K562 (cell line): Measurements from ENCODE around the gene MBD4. TPM values are rescaled to one million over a fixed set of nuclear protein-coding genes. Genes with fewer than 3 reads are reported as not detected.

Experiments used
- AFF4 ChIP-seq: sonication (generic); formaldehyde crosslinking; IDR thresholded peaks from 2 replicates; pipeline ENCODE4 v1.8.0; 2023; ENCODE audit warnings: mild to moderate bottlenecking, missing genetic modification reagents
- KDM5B ChIP-seq: fragments of 200-600 bp; sonication (generic); IDR thresholded peaks from 2 replicates; pipeline ENCODE4 v1.6.1; 2012; ENCODE audit warnings: low read depth, mild to moderate bottlenecking, moderate library complexity, low read length, control low read depth, inconsistent platforms; ENCODE audit not compliant: insufficient replicate concordance
- MBD2 ChIP-seq: sonication (generic); IDR thresholded peaks from 2 replicates; pipeline ENCODE4 v1.6.1; 2016; ENCODE audit warnings: low read depth, borderline replicate concordance
- RFX1 ChIP-seq: fragments of 450-650 bp; IDR thresholded peaks from 2 replicates; pipeline ENCODE4 v1.6.1; 2016; ENCODE audit warnings: mild to moderate bottlenecking, moderate library complexity
- SNRNP70 ChIP-seq: fragments of 200-400 bp; formaldehyde crosslinking; optimal IDR thresholded peaks from 2 replicates; pipeline ENCODE3; 2017; ENCODE audit warnings: low read depth, low read length
- XRCC4 ChIP-seq: IDR thresholded peaks from one replicate; pipeline ENCODE4 v1.6.1; 2011; ENCODE audit not compliant: insufficient read depth, insufficient read length; ENCODE audit errors: extremely low read depth
- YBX1 ChIP-seq: fragments of 450-650 bp; IDR thresholded peaks from 2 replicates; pipeline ENCODE4 v1.7.1; 2016; ENCODE audit warnings: mild to moderate bottlenecking
- ZNF316 ChIP-seq: fragments of 450-650 bp; IDR thresholded peaks from 2 replicates; pipeline ENCODE4 v1.6.1; 2016
- polyA plus RNA-seq, 8 experiments: library from polyadenylated mRNA; depleted of rRNA in 4 of 8; stranded (reverse) in 5 of 8; unstranded in 3 of 8; fragments of >200 nt; fragmentation: Nextera tagmentation in 2 of 8; fragmentation: Illumina TruSeq in 1 of 8; extraction: Ambion mirVana in 2 of 8; extraction: Trizol in 1 of 8; gene quantifications; 2 replicates each; pipeline versions ENCODE4 v1.2.1 to v1.2.3, GENCODE V29; 2011 to 2014; ENCODE audit warnings: inconsistent platforms in 1 of 8, missing spikeins in 1 of 8
- total RNA-seq, 7 experiments: library from RNA; depleted of rRNA in 6 of 7; stranded (reverse); fragments of >200 nt in 6 of 7; fragmentation: Illumina TruSeq in 2 of 7; extraction: Trizol in 2 of 7; gene quantifications; 2 replicates each; pipeline versions ENCODE4 v1.2.1 to v1.2.3, GENCODE V29; 2011 to 2021; ENCODE audit warnings: low replicate concordance in 1 of 7
- TF ChIP-seq, protein P1 (sequence below): sonication (generic); formaldehyde crosslinking; IDR thresholded peaks from 2 replicates; pipeline ENCODE4 v1.4.0; 2020; ENCODE audit warnings: mild to moderate bottlenecking, missing genetic modification reagents

Gene MBD4
- total and polyA plus RNA-seq, 9 of the 15 experiments (the other 6 are each of a cell fraction or from before 2014, with no cell fraction given), result 13.3 to 63.9 (median 39.0) TPM

DNA sequence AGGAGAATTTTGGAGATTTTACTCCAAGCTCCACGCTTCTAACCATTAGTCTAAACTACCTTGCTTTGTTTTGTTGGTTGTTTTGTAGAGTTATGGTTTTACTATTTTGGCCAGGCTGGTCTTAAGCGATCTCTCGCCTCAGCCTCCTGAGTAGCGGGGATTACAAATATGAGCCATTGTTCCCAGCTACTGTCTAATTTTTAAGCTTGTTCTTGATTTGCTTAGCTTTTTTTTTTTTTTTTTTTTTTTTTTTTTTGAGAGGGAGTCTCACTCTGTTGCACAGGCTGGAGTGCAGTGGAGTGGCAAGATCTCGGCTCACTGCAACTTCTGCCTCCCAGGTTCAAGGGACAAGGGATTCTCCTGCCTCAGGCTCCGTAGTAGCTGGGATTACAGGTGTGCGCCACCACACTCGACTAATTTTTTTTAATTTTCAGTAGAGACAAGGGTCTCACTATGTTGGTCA lies 39.8 kb downstream of the MBD4 start (continued):
- TF ChIP-seq AFF4 (0 out of 2 replicates have a peak, but pooled peaks have one; percentile 24), MBD2 (0 out of 2 replicates have a peak, but pooled peaks have one; percentile 20), KDM5B (peak; percentile 71), XRCC4 (no peak), ZNF316 (peak; percentile 76), YBX1 (no peak), RFX1 (no peak), SNRNP70 (no peak)
- TF ChIP-seq, protein P1, sequence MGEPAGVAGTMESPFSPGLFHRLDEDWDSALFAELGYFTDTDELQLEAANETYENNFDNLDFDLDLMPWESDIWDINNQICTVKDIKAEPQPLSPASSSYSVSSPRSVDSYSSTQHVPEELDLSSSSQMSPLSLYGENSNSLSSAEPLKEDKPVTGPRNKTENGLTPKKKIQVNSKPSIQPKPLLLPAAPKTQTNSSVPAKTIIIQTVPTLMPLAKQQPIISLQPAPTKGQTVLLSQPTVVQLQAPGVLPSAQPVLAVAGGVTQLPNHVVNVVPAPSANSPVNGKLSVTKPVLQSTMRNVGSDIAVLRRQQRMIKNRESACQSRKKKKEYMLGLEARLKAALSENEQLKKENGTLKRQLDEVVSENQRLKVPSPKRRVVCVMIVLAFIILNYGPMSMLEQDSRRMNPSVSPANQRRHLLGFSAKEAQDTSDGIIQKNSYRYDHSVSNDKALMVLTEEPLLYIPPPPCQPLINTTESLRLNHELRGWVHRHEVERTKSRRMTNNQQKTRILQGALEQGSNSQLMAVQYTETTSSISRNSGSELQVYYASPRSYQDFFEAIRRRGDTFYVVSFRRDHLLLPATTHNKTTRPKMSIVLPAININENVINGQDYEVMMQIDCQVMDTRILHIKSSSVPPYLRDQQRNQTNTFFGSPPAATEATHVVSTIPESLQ (CRISPR knock-in tag), result no peak
